Activated gamma-delta T cell treated with Interleukin-2 at 50 U/mL for 16 hours (primary cell): ENCODE data around the gene LDLRAD3.
"Not testable (repeated sequence)": the region's sequence is repeated elsewhere in the genome, so short reads cannot be mapped to it uniquely, and the experiment has no call there.

ENCODE experiments used
- DNase-seq: peaks from one replicate; pipeline ENCODE4 v3.0.0-alpha.2; 2020

Gene LDLRAD3

GRCh38 chr11:36186340-36187175, 242.7 kb downstream of the LDLRAD3 start:
- no peak for DNase-seq

- no peak for DNase-seq
Observed at GRCh38 chr11:36187622-36188021, 243.8 kb downstream of the LDLRAD3 start.

GRCh38 chr11:36189735-36190134, 245.9 kb downstream of the LDLRAD3 start:
- not testable (repeated sequence) for DNase-seq

GRCh38 chr11:36191941-36192340, 248.1 kb downstream of the LDLRAD3 start:
- no peak for DNase-seq

- DNase-seq: no peak
Observed at GRCh38 chr11:36192425-36193289, 248.8 kb downstream of the LDLRAD3 start.

GRCh38 chr11:36193290-36193619, 249.4 kb downstream of the LDLRAD3 start:
- no peak for DNase-seq

- no peak for DNase-seq
Observed at GRCh38 chr11:36193721-36194120, 249.9 kb downstream of the LDLRAD3 start.

GRCh38 chr11:36195496-36196354, 251.9 kb downstream of the LDLRAD3 start:
- no peak for DNase-seq

- DNase-seq: no peak
Observed at GRCh38 chr11:36196411-36196998, 252.6 kb downstream of the LDLRAD3 start.

GRCh38 chr11:36201411-36201810, 257.5 kb downstream of the LDLRAD3 start:
- DNase-seq: no peak

- no peak for DNase-seq
Observed at GRCh38 chr11:36205536-36205935, 261.7 kb downstream of the LDLRAD3 start.

GRCh38 chr11:36210529-36210928, 266.7 kb downstream of the LDLRAD3 start:
- no peak for DNase-seq

- DNase-seq: no peak
Observed at GRCh38 chr11:36211761-36212430, 268.0 kb downstream of the LDLRAD3 start.

- no peak for DNase-seq
Observed at GRCh38 chr11:36212564-36213392, 268.9 kb downstream of the LDLRAD3 start.

GRCh38 chr11:36213393-36213840, 269.6 kb downstream of the LDLRAD3 start:
- DNase-seq: no peak

GRCh38 chr11:36214480-36214879, 270.6 kb downstream of the LDLRAD3 start:
- DNase-seq: no peak

- DNase-seq: no peak
Observed at GRCh38 chr11:36214976-36215692, 271.3 kb downstream of the LDLRAD3 start.

- DNase-seq: no peak
Observed at GRCh38 chr11:36215693-36216060, 271.8 kb downstream of the LDLRAD3 start.

GRCh38 chr11:36216061-36216615, 272.3 kb downstream of the LDLRAD3 start:
- DNase-seq: no peak

GRCh38 chr11:36218283-36218921, 274.5 kb downstream of the LDLRAD3 start:
- no peak for DNase-seq
